ENCODE measurements around the gene MRPS9. TPM values are rescaled to one million over a fixed set of nuclear protein-coding genes. Genes with fewer than 3 reads are reported as not detected.

MRPS9 gene
- total RNA-seq, 2 experiments from 2014 or later = 23.6 to 23.7 TPM

GRCh38 chr2:105087273-105087672 lies 49.4 kb downstream of the MRPS9 start:
- Mint-ChIP-seq H3K4me1 (peaks cover 13% of the 10 kb centered on the region), H3K27me3 (no peaks in the 10 kb centered on the region), H3K9me3 (no peaks in the 10 kb centered on the region), H3K36me3 (ENCODE audit: low read depth) (no peaks in the 10 kb centered on the region), H3K27ac (no peak overlapping the region), H3K4me3 (no peak overlapping the region)
- ChIA-PET POLR2A (no interaction called here), CTCF (interaction anchor here (0.6 kb wide), 1 partner anchor 307 kb away, joined by 3 read pairs; no protein-coding TSS in a partner anchor)
- DNase-seq = no peak

- no peak for DNase-seq
- CTCF ChIA-PET = interaction anchor here (0.7 to 1.5 kb wide), 3 partner anchors 10 to 56 kb away, joined by 3 read pairs; no protein-coding TSS in a partner anchor
- no peak overlapping the region for H3K27ac Mint-ChIP-seq
- no peak overlapping the region for H3K4me3 Mint-ChIP-seq
- peaks cover 13% of the 10 kb centered on the region for H3K4me1 Mint-ChIP-seq
- POLR2A ChIA-PET = no interaction called here
- no peaks in the 10 kb centered on the region for H3K27me3 Mint-ChIP-seq
- H3K36me3 Mint-ChIP-seq (ENCODE audit: low read depth) = peaks cover 2% of the 10 kb centered on the region
- no peaks in the 10 kb centered on the region for H3K9me3 Mint-ChIP-seq
Measured at GRCh38 chr2:105090091-105090490, 52.2 kb downstream of the MRPS9 start.

GRCh38 chr2:105092797-105093196 lies 54.9 kb downstream of the MRPS9 start:
- Mint-ChIP-seq H3K27ac (no peak overlapping the region), H3K4me1 (peaks cover under 1% of the 10 kb centered on the region), H3K27me3 (no peaks in the 10 kb centered on the region), H3K4me3 (no peak overlapping the region), H3K9me3 (no peaks in the 10 kb centered on the region), H3K36me3 (ENCODE audit: low read depth) (peaks cover 7% of the 10 kb centered on the region)
- ChIA-PET POLR2A (no interaction called here), CTCF (no interaction called here)
- no peak for DNase-seq

GRCh38 chr2:105099153-105099552 lies 61.3 kb downstream of the MRPS9 start:
- POLR2A ChIA-PET = no interaction called here
- no peaks in the 10 kb centered on the region for H3K4me1 Mint-ChIP-seq
- CTCF ChIA-PET = interaction anchor here (0.9 to 1.2 kb wide), 2 partner anchors 9 to 12 kb away, joined by 3 to 4 read pairs; no protein-coding TSS in a partner anchor
- DNase-seq = no peak
- H3K36me3 Mint-ChIP-seq (ENCODE audit: low read depth) = peaks cover 15% of the 10 kb centered on the region
- no peak overlapping the region for H3K4me3 Mint-ChIP-seq
- H3K27ac Mint-ChIP-seq = no peak overlapping the region
- no peaks in the 10 kb centered on the region for H3K27me3 Mint-ChIP-seq
- no peaks in the 10 kb centered on the region for H3K9me3 Mint-ChIP-seq

GRCh38 chr2:105100046-105100840 lies 62.4 kb downstream of the MRPS9 start:
- no peak overlapping the region for H3K4me3 Mint-ChIP-seq
- H3K27me3 Mint-ChIP-seq = no peaks in the 10 kb centered on the region
- peaks cover 14% of the 10 kb centered on the region for H3K36me3 Mint-ChIP-seq (ENCODE audit: low read depth)
- no peak for DNase-seq
- CTCF ChIA-PET = interaction anchor here (0.6 to 1.2 kb wide), 3 partner anchors 9 to 23 kb away, joined by 3 to 8 read pairs (median 4); no protein-coding TSS in a partner anchor
- H3K27ac Mint-ChIP-seq = no peak overlapping the region
- no peaks in the 10 kb centered on the region for H3K9me3 Mint-ChIP-seq
- POLR2A ChIA-PET = no interaction called here
- no peaks in the 10 kb centered on the region for H3K4me1 Mint-ChIP-seq

GRCh38 chr2:105102001-105102400 lies 64.1 kb downstream of the MRPS9 start:
- CTCF ChIA-PET = interaction anchor here (0.6 kb wide), 1 partner anchor 230 kb away, joined by 3 read pairs; no protein-coding TSS in a partner anchor
- POLR2A ChIA-PET = no interaction called here

GRCh38 chr2:105102963-105103421 lies 65.1 kb downstream of the MRPS9 start:
- ChIA-PET CTCF (no interaction called here), POLR2A (interaction anchor here (0.6 kb wide), 1 partner anchor 83 kb away, joined by 3 read pairs; no protein-coding TSS in a partner anchor)
- Mint-ChIP-seq H3K4me3 (no peak overlapping the region), H3K36me3 (ENCODE audit: low read depth) (peaks cover 8% of the 10 kb centered on the region), H3K9me3 (no peaks in the 10 kb centered on the region), H3K27ac (no peak overlapping the region), H3K4me1 (no peaks in the 10 kb centered on the region), H3K27me3 (no peaks in the 10 kb centered on the region)
- no peak for DNase-seq

More at GRCh38 chr2:105102001-105102400, 64.1 kb downstream of the MRPS9 start:
- no peak for DNase-seq
- Mint-ChIP-seq H3K4me1 (no peaks in the 10 kb centered on the region), H3K36me3 (ENCODE audit: low read depth) (peaks cover 11% of the 10 kb centered on the region), H3K27me3 (no peaks in the 10 kb centered on the region), H3K27ac (no peak overlapping the region), H3K4me3 (no peak overlapping the region), H3K9me3 (no peaks in the 10 kb centered on the region)

- Mint-ChIP-seq H3K4me1 (no peaks in the 10 kb centered on the region), H3K9me3 (no peaks in the 10 kb centered on the region), H3K27me3 (no peaks in the 10 kb centered on the region), H3K36me3 (ENCODE audit: low read depth) (peaks cover 8% of the 10 kb centered on the region), H3K4me3 (no peak overlapping the region), H3K27ac (no peak overlapping the region)
- CTCF ChIA-PET = no interaction called here
- POLR2A ChIA-PET = interaction anchor here (0.6 kb wide), 1 partner anchor 82 kb away, joined by 3 read pairs; no protein-coding TSS in a partner anchor
- no peak for DNase-seq
Measured at GRCh38 chr2:105103481-105103880, 65.6 kb downstream of the MRPS9 start.

GRCh38 chr2:105104208-105104731 lies 66.4 kb downstream of the MRPS9 start:
- H3K9me3 Mint-ChIP-seq = no peaks in the 10 kb centered on the region
- H3K27ac Mint-ChIP-seq = no peak overlapping the region
- ChIA-PET POLR2A (no interaction called here), CTCF (no interaction called here)
- peaks cover 8% of the 10 kb centered on the region for H3K36me3 Mint-ChIP-seq (ENCODE audit: low read depth)
- DNase-seq = no peak
- no peaks in the 10 kb centered on the region for H3K27me3 Mint-ChIP-seq
- no peak overlapping the region for H3K4me3 Mint-ChIP-seq
- H3K4me1 Mint-ChIP-seq = no peaks in the 10 kb centered on the region

GRCh38 chr2:105110295-105110829 lies 72.5 kb downstream of the MRPS9 start:
- no peak overlapping the region for H3K27ac Mint-ChIP-seq
- H3K4me3 Mint-ChIP-seq = no peak overlapping the region
- H3K4me1 Mint-ChIP-seq = no peaks in the 10 kb centered on the region
- no peaks in the 10 kb centered on the region for H3K9me3 Mint-ChIP-seq
- ChIA-PET CTCF (interaction anchor here (0.9 to 1.2 kb wide), 2 partner anchors 12 to 127 kb away, joined by 3 to 4 read pairs; no protein-coding TSS in a partner anchor), POLR2A (no interaction called here)
- H3K27me3 Mint-ChIP-seq = no peaks in the 10 kb centered on the region
- no peaks in the 10 kb centered on the region for H3K36me3 Mint-ChIP-seq (ENCODE audit: low read depth)
- DNase-seq = no peak

- DNase-seq = no peak
- ChIA-PET CTCF (interaction anchor here (0.8 to 1.2 kb wide), 2 partner anchors 13 to 124 kb away, joined by 4 read pairs; no protein-coding TSS in a partner anchor), POLR2A (no interaction called here)
- no peaks in the 10 kb centered on the region for H3K36me3 Mint-ChIP-seq (ENCODE audit: low read depth)
- H3K4me3 Mint-ChIP-seq = no peak overlapping the region
- H3K9me3 Mint-ChIP-seq = no peaks in the 10 kb centered on the region
- no peak overlapping the region for H3K27ac Mint-ChIP-seq
- no peaks in the 10 kb centered on the region for H3K27me3 Mint-ChIP-seq
- no peaks in the 10 kb centered on the region for H3K4me1 Mint-ChIP-seq
Measured at GRCh38 chr2:105111365-105112150, 73.7 kb downstream of the MRPS9 start.

GRCh38 chr2:105112345-105112744 lies 74.5 kb downstream of the MRPS9 start:
- CTCF ChIA-PET = no interaction called here
- Mint-ChIP-seq H3K36me3 (ENCODE audit: low read depth) (no peaks in the 10 kb centered on the region), H3K9me3 (no peaks in the 10 kb centered on the region), H3K27me3 (no peaks in the 10 kb centered on the region), H3K27ac (no peak overlapping the region), H3K4me3 (no peak overlapping the region), H3K4me1 (no peaks in the 10 kb centered on the region)
- DNase-seq = no peak
- POLR2A ChIA-PET = no interaction called here
